ENCODE measurements around the gene MLIP. TPM values are rescaled to one million over a fixed set of nuclear protein-coding genes. Genes with fewer than 3 reads are reported as not detected.

The MLIP gene
- total RNA-seq, 4 donors from 2014 or later: 8.8 to 32.1 (median 15.3) TPM; not detected in 1

DNA sequence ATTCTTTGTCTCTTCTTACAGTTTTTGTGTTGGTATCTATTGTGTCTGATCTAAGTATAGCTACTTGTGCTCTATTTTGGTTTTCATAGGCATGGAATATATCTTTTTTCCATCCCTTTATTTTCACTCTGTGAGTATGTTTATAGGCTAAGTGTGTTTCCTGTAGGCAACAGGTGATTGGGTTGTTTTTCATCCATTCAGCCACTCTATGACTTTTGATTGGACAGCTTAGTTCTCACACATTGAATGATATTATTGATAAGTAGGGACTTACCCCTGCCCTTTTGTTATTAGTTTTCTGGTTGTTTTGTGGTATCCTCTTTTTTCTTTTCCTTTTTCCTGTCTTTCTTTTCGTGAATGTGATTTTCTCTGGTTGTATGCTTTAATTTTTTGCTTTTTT, 67.9 kb downstream of the MLIP start:
- no peaks in the 10 kb centered on the region for H3K9me3 ChIP-seq
- TF ChIP-seq, protein P1, sequence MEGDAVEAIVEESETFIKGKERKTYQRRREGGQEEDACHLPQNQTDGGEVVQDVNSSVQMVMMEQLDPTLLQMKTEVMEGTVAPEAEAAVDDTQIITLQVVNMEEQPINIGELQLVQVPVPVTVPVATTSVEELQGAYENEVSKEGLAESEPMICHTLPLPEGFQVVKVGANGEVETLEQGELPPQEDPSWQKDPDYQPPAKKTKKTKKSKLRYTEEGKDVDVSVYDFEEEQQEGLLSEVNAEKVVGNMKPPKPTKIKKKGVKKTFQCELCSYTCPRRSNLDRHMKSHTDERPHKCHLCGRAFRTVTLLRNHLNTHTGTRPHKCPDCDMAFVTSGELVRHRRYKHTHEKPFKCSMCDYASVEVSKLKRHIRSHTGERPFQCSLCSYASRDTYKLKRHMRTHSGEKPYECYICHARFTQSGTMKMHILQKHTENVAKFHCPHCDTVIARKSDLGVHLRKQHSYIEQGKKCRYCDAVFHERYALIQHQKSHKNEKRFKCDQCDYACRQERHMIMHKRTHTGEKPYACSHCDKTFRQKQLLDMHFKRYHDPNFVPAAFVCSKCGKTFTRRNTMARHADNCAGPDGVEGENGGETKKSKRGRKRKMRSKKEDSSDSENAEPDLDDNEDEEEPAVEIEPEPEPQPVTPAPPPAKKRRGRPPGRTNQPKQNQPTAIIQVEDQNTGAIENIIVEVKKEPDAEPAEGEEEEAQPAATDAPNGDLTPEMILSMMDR (IDR thresholded peaks at IDR 0.05): no peak
- no peak for TF ChIP-seq POLR2A (IDR thresholded peaks at IDR 0.05)
- DNase-seq: no peak
- H3K27ac ChIP-seq: no peak overlapping the region
- H3K4me1 ChIP-seq: no peaks in the 10 kb centered on the region
- no peak overlapping the region for H3K4me3 ChIP-seq
- H3K27me3 ChIP-seq: no peaks in the 10 kb centered on the region
- H3K36me3 ChIP-seq: no peaks in the 10 kb centered on the region

DNA sequence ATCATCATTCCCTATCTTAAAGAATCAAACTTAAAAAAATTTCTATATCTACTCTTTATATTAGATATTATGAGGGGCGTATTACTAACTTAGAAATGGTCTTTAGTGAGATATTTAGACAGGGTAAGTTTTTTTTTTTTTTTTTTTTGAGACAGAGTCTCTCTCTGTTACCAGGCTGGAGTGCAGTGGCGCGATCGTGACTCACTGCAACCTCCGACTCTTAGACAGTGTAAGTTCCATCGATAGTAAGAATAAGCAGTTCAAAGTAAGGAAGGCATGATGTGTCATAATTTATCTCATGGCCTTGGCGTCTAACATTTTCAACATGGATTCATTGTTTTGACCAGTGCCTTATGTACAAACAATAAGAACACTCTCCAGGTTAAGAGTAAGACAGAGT, 72.4 kb downstream of the MLIP start:
- H3K27me3 ChIP-seq: no peaks in the 10 kb centered on the region
- TF ChIP-seq, protein P1 (IDR thresholded peaks at IDR 0.05): no peak
- TF ChIP-seq POLR2A (IDR thresholded peaks at IDR 0.05): no peak
- H3K27ac ChIP-seq: no peak overlapping the region
- no peaks in the 10 kb centered on the region for H3K9me3 ChIP-seq
- H3K36me3 ChIP-seq: no peaks in the 10 kb centered on the region
- DNase-seq: no peak
- H3K4me1 ChIP-seq: no peaks in the 10 kb centered on the region
- H3K4me3 ChIP-seq: no peak overlapping the region

DNA sequence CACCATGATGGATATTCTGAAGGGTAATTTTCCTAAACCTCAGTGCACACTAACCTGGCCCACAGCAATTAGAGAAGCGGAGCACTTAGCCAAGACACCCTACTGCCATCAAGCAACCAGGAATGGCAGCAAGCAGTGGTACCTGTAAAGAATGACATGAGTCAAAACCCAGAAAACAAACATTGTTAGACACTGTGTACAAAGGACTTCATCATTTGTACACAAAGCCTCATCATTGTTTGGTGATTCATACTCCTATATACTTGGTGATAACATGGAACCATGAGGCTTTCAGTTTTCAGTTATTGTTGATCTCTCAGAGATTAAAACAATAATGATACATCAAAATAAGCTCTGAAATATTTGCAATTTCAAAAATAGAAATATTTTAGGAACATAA, 74.6 kb downstream of the MLIP start:
- Histone ChIP-seq H3K27ac (no peak overlapping the region), H3K4me3 (no peak overlapping the region), H3K4me1 (no peaks in the 10 kb centered on the region), H3K36me3 (no peaks in the 10 kb centered on the region), H3K9me3 (no peaks in the 10 kb centered on the region), H3K27me3 (no peaks in the 10 kb centered on the region)
- no peak for TF ChIP-seq POLR2A (IDR thresholded peaks at IDR 0.05)
- TF ChIP-seq, protein P1 (IDR thresholded peaks at IDR 0.05): no peak
- DNase-seq: no peak

DNA sequence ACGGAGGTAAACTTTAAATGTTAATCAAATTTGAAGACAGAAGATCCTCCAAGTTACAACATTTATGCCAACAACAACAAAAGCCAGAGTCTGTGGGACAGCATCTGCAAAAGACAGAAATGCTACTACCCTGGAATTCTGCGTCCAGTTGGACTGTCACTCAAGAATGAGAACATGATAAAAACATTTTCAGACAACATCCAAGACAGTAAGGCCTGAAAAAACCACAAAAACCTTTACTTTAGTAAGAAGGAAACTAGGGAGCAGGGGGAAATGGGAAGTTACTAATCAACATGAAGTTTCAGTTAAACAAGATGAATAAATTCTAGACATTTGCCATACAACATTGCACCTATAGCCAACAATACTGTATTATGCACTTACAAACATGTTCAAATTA, 77.6 kb downstream of the MLIP start:
- Histone ChIP-seq H3K27ac (no peak overlapping the region), H3K4me3 (no peak overlapping the region), H3K4me1 (no peaks in the 10 kb centered on the region), H3K27me3 (no peaks in the 10 kb centered on the region), H3K9me3 (no peaks in the 10 kb centered on the region), H3K36me3 (no peaks in the 10 kb centered on the region)
- no peak for TF ChIP-seq POLR2A (IDR thresholded peaks at IDR 0.05)
- TF ChIP-seq, protein P1 (IDR thresholded peaks at IDR 0.05): no peak
- DNase-seq: no peak

DNA sequence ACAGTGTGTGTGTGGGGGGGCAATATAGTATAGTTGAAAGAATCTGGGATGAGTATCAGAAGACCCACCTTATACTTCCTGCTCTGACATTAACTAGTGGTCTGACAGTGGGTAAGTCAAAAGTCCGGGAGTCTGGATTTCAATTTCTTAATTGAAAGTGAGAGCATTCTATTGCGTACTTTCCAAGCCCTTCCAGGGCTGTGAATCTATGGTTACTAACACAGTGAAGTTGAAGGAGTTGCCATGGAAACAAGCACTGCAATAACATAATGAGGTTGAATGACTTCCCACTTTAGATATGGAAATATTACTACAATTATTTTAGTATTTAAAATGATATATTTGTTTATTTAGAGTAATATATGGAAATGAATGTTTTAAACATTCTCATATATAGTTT, 80.2 kb downstream of the MLIP start:
- TF ChIP-seq, protein P1 (IDR thresholded peaks at IDR 0.05): no peak
- TF ChIP-seq POLR2A (IDR thresholded peaks at IDR 0.05): no peak

DNA sequence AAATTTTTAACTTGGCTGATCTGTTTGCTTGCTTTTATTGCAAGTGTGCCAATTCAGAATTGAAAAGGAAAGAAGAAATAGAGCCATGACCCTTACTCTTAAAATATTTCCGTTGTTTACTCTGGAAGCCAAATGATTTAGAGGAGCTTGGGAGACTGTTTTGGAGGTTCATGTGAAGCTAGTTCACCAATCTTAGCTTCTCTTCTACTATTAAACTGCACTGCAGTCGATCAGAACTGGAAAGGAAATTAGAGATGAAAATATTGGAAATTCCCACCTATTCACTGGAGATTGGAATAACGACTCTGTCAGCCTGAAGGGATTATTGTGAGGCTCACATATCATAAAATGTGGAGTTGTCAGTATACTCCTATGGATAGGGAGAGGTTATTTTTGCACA, 81.8 kb downstream of the MLIP start:
- Histone ChIP-seq H3K36me3 (no peaks in the 10 kb centered on the region), H3K27ac (no peak overlapping the region), H3K27me3 (no peaks in the 10 kb centered on the region), H3K9me3 (no peaks in the 10 kb centered on the region), H3K4me3 (no peak overlapping the region), H3K4me1 (no peaks in the 10 kb centered on the region)
- no peak for DNase-seq
- no peak for TF ChIP-seq POLR2A (IDR thresholded peaks at IDR 0.05)

More for the DNA sequence above, 80.2 kb downstream of the MLIP start:
- Histone ChIP-seq H3K9me3 (no peaks in the 10 kb centered on the region), H3K4me3 (no peak overlapping the region), H3K27me3 (no peaks in the 10 kb centered on the region), H3K4me1 (no peaks in the 10 kb centered on the region), H3K36me3 (no peaks in the 10 kb centered on the region), H3K27ac (no peak overlapping the region)
- DNase-seq: no peak

Data from Peyer's patch (tissue), 4 donors.